Islet of Langerhans (tissue), 1 donor: ENCODE results near the gene IRF2BP1.

Source experiments
- FAIRE-seq: peaks from one replicate; lab custom pipeline; 2011; peaks lifted over from hg19 to GRCh38; lab: Jason Lieb, UNC

IRF2BP1 gene, protein sequence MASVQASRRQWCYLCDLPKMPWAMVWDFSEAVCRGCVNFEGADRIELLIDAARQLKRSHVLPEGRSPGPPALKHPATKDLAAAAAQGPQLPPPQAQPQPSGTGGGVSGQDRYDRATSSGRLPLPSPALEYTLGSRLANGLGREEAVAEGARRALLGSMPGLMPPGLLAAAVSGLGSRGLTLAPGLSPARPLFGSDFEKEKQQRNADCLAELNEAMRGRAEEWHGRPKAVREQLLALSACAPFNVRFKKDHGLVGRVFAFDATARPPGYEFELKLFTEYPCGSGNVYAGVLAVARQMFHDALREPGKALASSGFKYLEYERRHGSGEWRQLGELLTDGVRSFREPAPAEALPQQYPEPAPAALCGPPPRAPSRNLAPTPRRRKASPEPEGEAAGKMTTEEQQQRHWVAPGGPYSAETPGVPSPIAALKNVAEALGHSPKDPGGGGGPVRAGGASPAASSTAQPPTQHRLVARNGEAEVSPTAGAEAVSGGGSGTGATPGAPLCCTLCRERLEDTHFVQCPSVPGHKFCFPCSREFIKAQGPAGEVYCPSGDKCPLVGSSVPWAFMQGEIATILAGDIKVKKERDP

GRCh38 chr19:45885556-45886426 lies at the start of gene IRF2BP1:
Gene IRF2BP1 (minus strand): TSS chr19:45886141. CDS start chr19:45885774, 367 bp downstream.
- FAIRE-seq = no peak

DNA sequence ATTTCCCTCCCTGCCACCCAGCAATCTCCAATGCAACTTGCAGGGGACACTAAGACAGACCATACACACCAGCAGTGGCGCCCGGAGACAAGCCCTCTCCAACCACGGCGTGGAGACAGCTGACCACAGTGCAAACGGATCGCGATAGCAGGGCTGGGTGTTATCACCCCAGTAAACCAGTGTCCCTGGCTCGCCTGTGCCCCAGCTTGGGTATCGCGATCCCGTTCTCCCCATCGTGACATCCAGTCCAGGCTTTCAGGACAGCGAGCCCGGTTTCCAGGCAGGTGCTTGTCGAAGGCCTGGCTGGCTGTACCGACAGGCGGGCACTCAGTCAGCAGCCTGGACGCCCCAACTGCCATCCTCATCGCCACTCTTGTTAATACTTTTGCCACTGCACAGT lies 49.3 kb upstream of the IRF2BP1 start:
- FAIRE-seq = no peak

GRCh38 chr19:45934551-45935230 lies 48.8 kb upstream of the IRF2BP1 start:
- FAIRE-seq = no peak

- no peak for FAIRE-seq
Observed at GRCh38 chr19:45933759-45934158, 47.8 kb upstream of the IRF2BP1 start.

GRCh38 chr19:45931055-45931454 lies 45.1 kb upstream of the IRF2BP1 start:
- no peak for FAIRE-seq

DNA sequence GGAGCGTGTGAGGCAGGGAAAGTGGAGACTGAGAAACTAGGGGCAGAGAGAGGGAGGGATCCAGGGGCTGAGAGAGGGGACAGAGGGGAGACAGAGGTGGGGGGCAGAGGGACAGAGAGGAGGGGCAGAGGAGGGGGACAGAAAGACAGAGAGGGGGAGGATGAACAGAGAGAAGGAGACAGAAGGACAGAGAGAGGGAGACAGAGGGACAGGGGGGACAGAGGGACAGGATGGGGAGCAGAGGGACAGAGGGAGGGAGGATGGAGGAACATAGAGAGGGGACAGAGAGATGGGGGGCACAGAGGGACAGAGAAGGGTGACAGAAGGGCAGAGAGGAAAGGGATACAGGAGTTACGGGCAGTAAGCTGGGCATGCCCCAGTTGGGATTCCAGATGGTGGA lies 43.3 kb upstream of the IRF2BP1 start:
- FAIRE-seq = no peak

GRCh38 chr19:45927565-45928261 lies 41.8 kb upstream of the IRF2BP1 start:
- FAIRE-seq = no peak

GRCh38 chr19:45924891-45925447 lies 39.0 kb upstream of the IRF2BP1 start:
- no peak for FAIRE-seq

GRCh38 chr19:45922281-45922680 lies 36.3 kb upstream of the IRF2BP1 start:
- no peak for FAIRE-seq

- no peak for FAIRE-seq
Observed at GRCh38 chr19:45920458-45920857, 34.5 kb upstream of the IRF2BP1 start.

DNA sequence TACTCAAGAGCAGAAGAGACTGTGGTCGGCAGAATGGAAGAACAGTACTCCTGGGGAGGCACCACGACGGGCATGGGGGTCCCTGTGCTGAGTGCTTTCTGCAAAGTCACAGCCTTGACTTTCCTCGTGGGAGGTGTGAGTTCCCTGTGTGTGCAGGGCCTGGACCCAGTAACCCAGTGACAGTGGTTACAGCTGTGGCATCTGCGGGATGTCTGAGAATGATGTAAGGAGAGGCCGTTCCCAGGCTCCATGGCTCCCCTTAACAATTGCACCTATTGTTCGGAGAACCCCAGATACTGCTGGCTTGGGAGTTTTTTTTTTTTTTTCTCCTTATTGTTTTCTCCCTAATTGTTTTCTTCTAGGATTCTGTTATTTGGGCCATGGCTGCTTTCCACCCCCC lies 33.7 kb upstream of the IRF2BP1 start:
- FAIRE-seq = no peak

- no peak for FAIRE-seq
Observed at GRCh38 chr19:45918721-45919120, 32.8 kb upstream of the IRF2BP1 start.

- FAIRE-seq = no peak
Observed at GRCh38 chr19:45917421-45918091, 31.6 kb upstream of the IRF2BP1 start.

DNA sequence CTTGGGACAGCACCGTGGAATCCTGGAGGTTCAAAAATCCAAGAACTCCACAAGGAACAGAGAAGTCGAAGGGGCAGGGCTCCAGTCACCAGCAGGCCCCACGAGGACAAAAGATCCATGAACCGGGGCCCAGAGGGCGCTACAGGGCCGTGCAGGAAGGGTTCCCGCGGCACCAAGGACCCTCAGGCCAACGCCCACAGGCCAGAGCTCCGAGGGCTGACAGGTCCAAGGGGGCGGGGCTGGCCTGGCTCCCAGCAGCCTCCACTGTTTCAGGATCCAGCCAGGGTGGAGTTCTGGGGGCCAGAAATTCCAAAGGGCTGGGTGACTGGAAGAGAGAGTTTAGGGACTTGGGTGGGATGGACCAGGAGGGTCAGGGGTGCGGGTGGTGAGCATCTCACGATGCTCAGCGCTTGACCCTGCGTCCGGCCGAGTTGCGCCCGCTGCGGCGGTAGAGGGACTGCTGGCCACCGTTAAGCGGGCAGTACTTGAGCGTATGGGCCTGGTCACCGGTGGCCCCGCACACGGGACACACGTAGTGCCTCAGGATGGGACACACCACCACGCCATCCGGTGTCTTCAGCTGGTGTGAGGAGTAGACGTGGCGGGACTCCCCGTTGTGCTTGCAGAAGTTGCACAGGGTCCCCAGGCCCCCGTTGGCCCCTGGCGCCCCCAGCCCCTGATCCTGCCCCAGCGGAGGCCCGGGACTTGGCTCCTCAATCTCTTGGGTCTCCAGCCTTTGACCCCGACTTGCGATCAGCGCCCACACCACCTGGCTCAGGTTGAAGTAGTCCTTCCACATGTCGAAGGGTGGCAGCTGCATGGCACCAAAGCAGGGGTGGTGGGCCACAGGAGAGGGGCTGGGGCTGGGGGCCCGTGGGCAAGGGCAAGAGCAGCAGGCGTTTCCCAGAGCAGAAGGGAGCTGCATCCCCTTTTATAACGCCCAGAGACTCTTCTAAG lies 28.2 kb upstream of the IRF2BP1 start, which contains the start of gene NANOS2:
Gene NANOS2, minus strand, starts transcription at position 905 of the 957 bp plus-strand sequence. Its CDS starts 85 bp downstream, at position 820.
- FAIRE-seq = no peak

GRCh38 chr19:45911291-45911690 lies 25.4 kb upstream of the IRF2BP1 start:
- no peak for FAIRE-seq

DNA sequence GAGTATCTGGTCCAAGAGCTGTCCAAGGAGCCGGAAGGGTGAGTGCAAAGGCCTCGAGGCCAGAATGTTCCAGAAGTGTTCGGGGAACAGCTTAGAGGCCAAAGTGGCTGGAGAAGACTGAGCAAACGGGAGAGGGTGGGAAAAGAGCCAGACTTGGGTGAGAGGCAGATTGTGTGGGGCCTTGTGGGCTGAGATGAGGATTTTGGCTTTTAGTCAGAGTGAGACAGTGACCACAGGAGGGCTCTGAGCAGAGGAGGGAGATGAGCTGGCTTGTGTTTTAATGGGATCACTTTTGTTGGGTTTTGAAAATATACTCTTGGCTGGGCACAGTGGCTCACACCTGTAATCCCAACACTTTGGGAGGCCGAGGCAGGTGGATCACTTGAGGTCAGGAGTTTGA lies 23.0 kb upstream of the IRF2BP1 start:
- no peak for FAIRE-seq

- no peak for FAIRE-seq
Observed at GRCh38 chr19:45906221-45906620, 20.3 kb upstream of the IRF2BP1 start.

DNA sequence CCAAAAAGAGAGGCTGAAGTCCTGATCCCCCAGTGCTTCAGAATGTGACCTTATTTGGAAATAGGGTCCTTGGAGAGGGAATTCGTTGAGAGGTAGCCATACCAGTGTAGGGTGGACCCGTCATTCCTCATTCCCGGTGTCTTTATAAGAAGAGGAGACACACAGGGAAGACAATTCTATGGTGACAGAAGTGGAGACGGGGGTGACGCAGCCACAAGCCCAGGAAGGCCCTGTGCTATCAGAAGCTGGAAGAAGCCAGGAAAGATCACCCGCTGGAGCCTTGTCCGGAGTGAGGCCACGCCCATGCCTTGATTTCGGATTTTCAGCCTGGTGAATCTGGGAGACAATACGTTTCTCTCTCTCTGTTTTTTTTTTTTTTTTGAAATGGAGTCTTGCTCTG lies 19.1 kb upstream of the IRF2BP1 start:
- FAIRE-seq = no peak
